Measurements from ENCODE around the gene NRN1. TPM values are rescaled to one million over a fixed set of nuclear protein-coding genes. Genes with fewer than 3 reads are reported as not detected.
A peak's percentile ranks its signal among the peaks of the same experiment; 100 is the strongest.

NRN1 gene
- total RNA-seq, 1 donor from 2014 or later = 48.5 TPM

- no peak for TF ChIP-seq CTCF (IDR thresholded peaks at IDR 0.05; ENCODE audit: partially characterized antibody, unreplicated experiment)
- Mint-ChIP-seq H3K4me1 (ENCODE audit: low read depth, unreplicated experiment) (peaks cover 32% of the 10 kb centered on the region), H3K9me3 (ENCODE audit: unreplicated experiment) (peaks cover 48% of the 10 kb centered on the region), H3K27ac (ENCODE audit: unreplicated experiment) (peak overlapping the region; percentile 91), H3K4me3 (ENCODE audit: unreplicated experiment) (peak overlapping the region; percentile 84), H3K36me3 (ENCODE audit: unreplicated experiment) (peaks cover 20% of the 10 kb centered on the region), H3K27me3 (ENCODE audit: unreplicated experiment) (peaks cover 41% of the 10 kb centered on the region)
- no peak for DNase-seq
Measured at GRCh38 chr6:5998236-5998635, 8.5 kb downstream of the NRN1 start.

GRCh38 chr6:5997420-5997987 is 9.2 kb downstream of the NRN1 start:
- no peak for TF ChIP-seq CTCF (IDR thresholded peaks at IDR 0.05; ENCODE audit: partially characterized antibody, unreplicated experiment)
- Mint-ChIP-seq H3K27ac (ENCODE audit: unreplicated experiment) (peak overlapping the region; percentile 83), H3K9me3 (ENCODE audit: unreplicated experiment) (peaks cover 45% of the 10 kb centered on the region), H3K36me3 (ENCODE audit: unreplicated experiment) (peaks cover 20% of the 10 kb centered on the region), H3K4me3 (ENCODE audit: unreplicated experiment) (peak overlapping the region; percentile 80), H3K27me3 (ENCODE audit: unreplicated experiment) (peaks cover 36% of the 10 kb centered on the region), H3K4me1 (ENCODE audit: low read depth, unreplicated experiment) (peaks cover 36% of the 10 kb centered on the region)
- DNase-seq = peak; percentile 62

- peaks cover 41% of the 10 kb centered on the region for H3K9me3 Mint-ChIP-seq (ENCODE audit: unreplicated experiment)
- peaks cover 36% of the 10 kb centered on the region for H3K27me3 Mint-ChIP-seq (ENCODE audit: unreplicated experiment)
- no peak for TF ChIP-seq CTCF (IDR thresholded peaks at IDR 0.05; ENCODE audit: partially characterized antibody, unreplicated experiment)
- DNase-seq = peak; percentile 74
- peaks cover 39% of the 10 kb centered on the region for H3K4me1 Mint-ChIP-seq (ENCODE audit: low read depth, unreplicated experiment)
- peak overlapping the region; percentile 83 for H3K27ac Mint-ChIP-seq (ENCODE audit: unreplicated experiment)
- H3K36me3 Mint-ChIP-seq (ENCODE audit: unreplicated experiment) = peaks cover 20% of the 10 kb centered on the region
- H3K4me3 Mint-ChIP-seq (ENCODE audit: unreplicated experiment) = peak overlapping the region; percentile 92
Measured at GRCh38 chr6:5996714-5997419, 9.9 kb downstream of the NRN1 start.

GRCh38 chr6:5995949-5996713 is 10.6 kb downstream of the NRN1 start:
- TF ChIP-seq CTCF (IDR thresholded peaks at IDR 0.05; ENCODE audit: partially characterized antibody, unreplicated experiment) = peak; percentile 27
- peaks cover 34% of the 10 kb centered on the region for H3K9me3 Mint-ChIP-seq (ENCODE audit: unreplicated experiment)
- H3K27ac Mint-ChIP-seq (ENCODE audit: unreplicated experiment) = peak overlapping the region; percentile 72
- H3K4me3 Mint-ChIP-seq (ENCODE audit: unreplicated experiment) = peak overlapping the region; percentile 92
- H3K27me3 Mint-ChIP-seq (ENCODE audit: unreplicated experiment) = peaks cover 29% of the 10 kb centered on the region
- H3K36me3 Mint-ChIP-seq (ENCODE audit: unreplicated experiment) = peaks cover 20% of the 10 kb centered on the region
- peaks cover 40% of the 10 kb centered on the region for H3K4me1 Mint-ChIP-seq (ENCODE audit: low read depth, unreplicated experiment)
- peak; percentile 90 for DNase-seq

GRCh38 chr6:5995658-5995948 is 11.1 kb downstream of the NRN1 start:
- peaks cover 29% of the 10 kb centered on the region for H3K27me3 Mint-ChIP-seq (ENCODE audit: unreplicated experiment)
- H3K36me3 Mint-ChIP-seq (ENCODE audit: unreplicated experiment) = peaks cover 20% of the 10 kb centered on the region
- no peak for DNase-seq
- TF ChIP-seq CTCF (IDR thresholded peaks at IDR 0.05; ENCODE audit: partially characterized antibody, unreplicated experiment) = no peak
- H3K27ac Mint-ChIP-seq (ENCODE audit: unreplicated experiment) = peak overlapping the region; percentile 69
- peaks cover 32% of the 10 kb centered on the region for H3K9me3 Mint-ChIP-seq (ENCODE audit: unreplicated experiment)
- H3K4me3 Mint-ChIP-seq (ENCODE audit: unreplicated experiment) = peak overlapping the region; percentile 92
- peaks cover 40% of the 10 kb centered on the region for H3K4me1 Mint-ChIP-seq (ENCODE audit: low read depth, unreplicated experiment)

Measured in glutamatergic neuron (in vitro differentiated cells).